Loucy (cell line): ENCODE measurements around the gene TMEM164.

ENCODE experiments used
- CTCF ChIP-seq: fragments of 200-600 bp; sonication (generic); conservative IDR thresholded peaks from 2 replicates; pipeline ENCODE4 v1.5.1; 2014; ENCODE audit warnings: mild to moderate bottlenecking, antibody characterized with exemption, low read length
- EZH2phosphoT487 ChIP-seq: fragments of 200-600 bp; IDR thresholded peaks from 2 replicates; pipeline ENCODE4 v1.6.1; 2018; ENCODE audit warnings: antibody characterized with exemption, mild to moderate bottlenecking, moderate library complexity, borderline replicate concordance

- TF ChIP-seq CTCF (no peak), EZH2phosphoT487 (no peak)
Observed at GRCh38 chrX:110159235-110159634, 156.3 kb downstream of the TMEM164 start.
